Stimulated activated CD8-positive, alpha-beta memory T cell treated with anti-CD3 and anti-CD28 coated beads, Interleukin-12 subunit alpha, Interleukin-12 subunit beta, amount 100 ng/mL, for 24 hours (primary cell): ENCODE data around the gene PPIF.

ENCODE experiments used
- DNase-seq: peaks from one replicate; pipeline ENCODE4 v3.0.0-alpha.2; 2020; ENCODE audit errors: extremely low read depth

The PPIF gene

DNA sequence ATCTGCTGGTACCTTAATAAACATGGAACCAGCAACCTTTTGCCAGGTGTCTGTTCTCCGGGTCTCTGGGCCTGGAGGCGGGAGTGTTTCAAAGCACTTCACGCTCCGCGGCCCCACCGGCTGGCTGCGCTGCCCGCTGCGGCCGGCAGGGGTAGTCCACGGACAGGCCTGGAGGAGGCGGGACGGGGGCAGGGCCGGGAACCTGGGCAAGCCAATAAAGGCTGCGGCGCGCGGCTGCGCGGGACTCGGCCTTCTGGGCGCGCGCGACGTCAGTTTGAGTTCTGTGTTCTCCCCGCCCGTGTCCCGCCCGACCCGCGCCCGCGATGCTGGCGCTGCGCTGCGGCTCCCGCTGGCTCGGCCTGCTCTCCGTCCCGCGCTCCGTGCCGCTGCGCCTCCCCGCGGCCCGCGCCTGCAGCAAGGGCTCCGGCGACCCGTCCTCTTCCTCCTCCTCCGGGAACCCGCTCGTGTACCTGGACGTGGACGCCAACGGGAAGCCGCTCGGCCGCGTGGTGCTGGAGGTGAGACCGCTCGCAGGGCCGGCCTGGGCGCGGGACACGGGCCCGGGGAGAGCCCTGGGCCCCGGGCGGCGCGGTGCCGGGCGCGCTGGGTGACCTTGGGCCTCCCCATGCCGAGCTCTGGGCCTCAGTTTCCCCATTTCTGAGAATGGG is at the start of gene PPIF:
Gene PPIF (plus strand): TSS at position 244 of the 668 bp plus-strand sequence. CDS start 80 bp downstream, at position 324.
- peak; percentile 81 for DNase-seq

DNA sequence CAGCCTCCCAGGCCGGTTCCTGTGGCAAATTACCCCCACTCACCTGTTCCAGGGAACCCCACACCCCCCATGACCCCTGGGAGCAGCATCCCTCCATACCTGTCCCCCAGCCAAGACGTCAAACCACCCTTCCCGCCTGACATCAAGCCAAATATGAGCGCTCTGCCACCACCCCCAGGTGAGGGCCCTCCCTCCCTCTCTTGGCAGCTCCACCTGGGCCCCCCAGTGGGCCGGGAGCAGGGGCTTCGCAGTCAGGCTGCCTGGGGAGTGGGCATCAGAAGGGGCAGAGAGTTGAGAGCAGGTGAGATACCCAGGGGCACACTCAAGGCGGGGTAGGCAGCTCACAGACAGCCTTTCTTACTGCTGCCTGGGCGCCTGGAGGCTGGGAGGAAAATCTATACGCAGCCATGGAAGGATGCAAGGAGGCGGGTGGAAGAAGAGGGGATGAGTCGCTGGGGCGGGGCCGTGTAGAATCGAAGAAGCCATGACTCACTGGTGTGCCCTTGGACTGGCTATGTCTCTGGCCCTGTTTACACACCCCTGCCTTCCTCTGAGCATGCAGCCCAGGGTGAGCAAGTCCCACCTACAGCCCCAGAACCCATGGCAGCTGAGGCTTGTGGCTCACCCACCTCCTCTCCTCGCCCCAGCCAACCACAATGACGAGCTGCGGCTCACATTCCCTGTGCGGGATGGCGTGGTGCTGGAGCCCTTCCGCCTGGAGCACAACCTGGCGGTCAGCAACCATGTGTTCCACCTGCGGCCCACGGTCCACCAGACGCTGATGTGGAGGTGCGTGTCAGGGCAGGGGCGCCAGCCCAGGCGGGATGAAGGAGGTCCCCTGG is 48.6 kb upstream of the PPIF start:
- DNase-seq = no peak

DNA sequence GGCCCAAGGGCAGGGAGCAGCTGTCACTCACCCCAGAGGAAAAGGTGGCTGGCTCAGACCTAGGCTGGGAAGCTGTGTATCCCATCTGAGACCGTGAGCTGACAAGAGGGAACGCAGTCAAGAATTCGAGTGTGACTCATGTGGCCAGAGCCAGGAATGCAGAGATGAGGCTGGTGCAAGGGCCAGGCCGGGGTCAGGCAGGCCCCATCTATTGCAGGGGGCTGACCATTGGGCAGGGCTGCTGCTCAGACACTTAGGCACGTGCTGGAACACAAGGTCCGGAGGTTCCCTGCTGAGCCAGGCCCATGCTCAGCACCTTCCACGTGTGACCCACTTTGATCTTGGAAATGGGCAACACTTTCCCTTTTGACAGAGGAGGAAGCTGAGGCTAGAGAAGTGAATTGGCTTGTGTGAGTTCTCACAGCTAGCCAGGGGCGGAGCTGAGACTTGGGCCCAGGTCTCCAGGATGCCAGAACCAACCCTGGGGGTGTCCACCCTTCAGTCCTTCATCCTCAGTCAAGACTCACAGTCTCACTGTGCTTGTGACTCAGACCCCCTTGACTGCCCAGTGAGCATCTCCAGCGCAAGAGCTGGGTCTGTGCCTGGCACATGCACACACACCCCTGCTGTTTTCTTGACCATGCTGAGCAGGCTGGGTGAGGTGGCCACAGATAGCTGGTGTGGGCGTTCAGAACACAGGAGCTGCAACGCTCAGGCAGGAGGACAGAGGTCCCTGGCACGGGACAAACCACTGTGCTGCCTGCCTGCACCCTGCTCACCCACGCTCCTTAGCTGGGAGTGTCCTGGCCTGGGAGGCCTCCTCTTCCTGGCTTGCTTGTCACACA is 47.6 kb upstream of the PPIF start:
- no peak for DNase-seq

DNA sequence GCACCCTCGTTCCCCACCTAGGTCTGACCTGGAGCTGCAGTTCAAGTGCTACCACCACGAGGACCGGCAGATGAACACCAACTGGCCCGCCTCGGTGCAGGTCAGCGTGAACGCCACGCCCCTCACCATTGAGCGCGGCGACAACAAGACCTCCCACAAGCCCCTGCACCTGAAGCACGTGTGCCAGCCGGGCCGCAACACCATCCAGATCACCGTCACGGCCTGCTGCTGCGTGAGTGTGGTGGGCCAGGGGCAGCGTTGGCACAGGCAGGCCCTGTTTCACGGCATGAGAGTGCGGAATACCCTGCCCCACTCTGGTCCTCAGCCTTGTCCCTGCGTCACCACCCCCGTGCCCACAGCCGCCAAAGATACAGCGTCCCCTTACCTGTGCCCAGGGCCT is 46.6 kb upstream of the PPIF start:
- DNase-seq = no peak

DNA sequence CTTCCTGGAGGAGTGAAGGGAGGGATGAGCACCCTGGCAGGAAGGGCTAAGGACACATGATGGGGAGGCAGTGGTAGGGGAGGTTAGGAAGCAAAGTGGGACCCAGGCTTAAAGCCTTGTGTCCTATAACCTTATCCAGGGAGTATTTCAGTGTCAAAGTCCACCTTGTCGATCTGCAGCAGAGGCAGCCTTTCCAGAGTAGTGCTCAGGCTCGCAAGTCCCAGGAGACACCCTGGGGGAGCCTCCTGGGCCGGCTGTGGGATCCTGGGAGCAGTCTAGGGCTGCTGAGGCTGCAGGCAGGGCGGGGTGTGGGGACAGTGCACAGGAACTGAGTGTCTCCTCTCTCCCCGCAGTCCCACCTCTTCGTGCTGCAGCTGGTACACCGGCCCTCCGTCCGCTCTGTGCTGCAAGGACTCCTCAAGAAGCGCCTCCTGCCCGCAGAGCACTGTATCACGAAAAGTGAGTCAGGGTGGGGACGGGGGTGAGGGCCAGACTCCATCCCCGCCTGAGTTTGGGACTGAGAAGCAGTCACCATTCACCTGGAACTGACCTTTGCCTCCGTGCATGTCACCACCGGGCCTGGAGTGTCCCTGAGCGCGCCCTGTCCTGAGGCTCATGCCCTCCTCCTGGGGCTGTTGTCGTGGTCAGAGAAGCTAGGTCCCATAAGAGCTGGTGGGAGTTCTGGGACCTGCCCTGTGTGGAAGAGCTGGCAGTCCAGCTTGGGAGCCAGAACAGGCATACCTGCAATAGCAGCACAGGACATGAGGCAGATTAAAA is 45.3 kb upstream of the PPIF start:
- no peak for DNase-seq

DNA sequence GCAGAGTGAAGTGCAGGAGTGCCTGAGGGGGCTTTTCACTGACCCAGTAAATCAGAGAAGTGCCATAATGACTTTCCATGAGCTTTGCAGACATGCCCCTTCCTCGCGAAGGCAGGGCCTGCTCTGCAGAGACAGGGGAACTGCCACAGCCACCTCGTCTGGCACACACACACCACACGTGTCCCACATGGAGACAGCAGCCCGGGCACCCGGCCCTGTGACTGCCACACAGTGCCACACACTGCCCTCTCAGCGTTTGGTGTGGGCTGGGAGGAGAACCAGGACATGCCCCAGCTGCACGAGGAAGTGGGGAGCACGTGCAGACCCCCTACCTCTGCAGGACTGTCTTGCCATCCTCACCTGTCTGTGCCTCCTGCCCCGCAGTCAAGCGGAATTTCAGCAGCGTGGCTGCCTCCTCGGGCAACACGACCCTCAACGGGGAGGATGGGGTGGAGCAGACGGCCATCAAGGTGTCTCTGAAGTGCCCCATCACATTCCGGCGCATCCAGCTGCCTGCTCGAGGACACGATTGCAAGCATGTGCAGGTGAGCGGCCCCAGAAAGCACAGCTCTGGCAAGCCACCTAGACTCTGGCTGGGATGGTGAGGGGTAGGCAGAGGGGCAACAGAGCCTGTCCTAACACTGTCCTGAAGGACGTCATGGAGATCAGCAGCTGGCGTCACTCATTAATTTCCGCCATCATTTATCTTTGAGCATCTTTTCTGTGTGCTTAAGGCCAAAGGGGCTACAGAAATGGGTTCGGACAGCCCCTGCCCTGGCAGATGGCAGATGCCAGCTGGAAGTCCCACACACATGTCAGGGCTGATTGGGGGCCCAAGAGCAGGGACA is 43.4 kb upstream of the PPIF start:
- DNase-seq = no peak

DNA sequence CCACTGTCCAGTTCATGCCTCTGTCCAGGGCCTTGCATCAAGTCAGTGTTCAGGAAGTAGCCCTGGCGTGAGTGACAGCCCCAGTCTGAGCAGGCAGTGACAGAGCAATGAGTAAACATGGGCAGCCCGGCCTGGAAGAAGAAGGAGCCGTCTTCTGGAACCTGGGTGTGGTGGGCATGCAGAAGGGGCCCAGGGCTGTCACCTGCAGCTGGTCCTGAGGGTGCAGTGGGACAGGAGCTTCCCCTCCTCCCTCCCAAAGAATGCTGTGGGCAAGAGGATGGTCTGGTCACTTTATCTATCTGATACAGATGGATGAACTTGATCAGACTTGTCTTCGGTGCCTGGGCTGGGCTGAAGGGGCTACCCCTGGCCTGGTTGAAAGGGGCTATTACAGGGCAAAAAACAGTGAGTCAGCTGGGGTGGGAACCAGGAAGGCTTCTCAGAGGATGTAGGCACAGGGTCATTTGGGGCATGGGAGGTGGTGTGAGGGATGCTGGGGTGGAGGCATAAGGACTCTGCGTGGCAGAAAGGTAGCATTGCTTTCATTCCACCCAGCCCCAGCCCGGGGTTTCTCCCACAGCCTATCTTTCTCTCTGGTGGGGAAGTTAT is 42.7 kb upstream of the PPIF start:
- DNase-seq = no peak

DNA sequence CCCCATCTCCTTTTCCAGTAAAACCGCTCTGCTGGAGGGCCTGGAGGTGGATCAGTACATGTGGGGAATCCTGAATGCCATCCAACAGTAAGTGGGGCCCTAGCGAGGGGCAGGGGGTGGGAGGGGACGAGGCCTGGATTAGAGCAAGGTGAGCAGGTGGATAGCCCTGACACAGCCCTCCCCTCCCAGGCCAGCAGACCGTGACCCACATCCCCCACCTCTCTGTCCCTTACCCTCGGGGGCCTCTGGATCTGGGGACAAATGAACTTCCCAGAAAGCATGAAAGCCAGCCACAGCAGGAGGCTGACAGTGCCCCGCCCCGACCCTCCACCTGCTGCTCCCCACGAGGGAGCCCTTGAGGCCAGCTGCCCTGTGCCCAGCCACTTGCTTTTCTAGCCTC is 41.8 kb upstream of the PPIF start:
- DNase-seq = no peak

DNA sequence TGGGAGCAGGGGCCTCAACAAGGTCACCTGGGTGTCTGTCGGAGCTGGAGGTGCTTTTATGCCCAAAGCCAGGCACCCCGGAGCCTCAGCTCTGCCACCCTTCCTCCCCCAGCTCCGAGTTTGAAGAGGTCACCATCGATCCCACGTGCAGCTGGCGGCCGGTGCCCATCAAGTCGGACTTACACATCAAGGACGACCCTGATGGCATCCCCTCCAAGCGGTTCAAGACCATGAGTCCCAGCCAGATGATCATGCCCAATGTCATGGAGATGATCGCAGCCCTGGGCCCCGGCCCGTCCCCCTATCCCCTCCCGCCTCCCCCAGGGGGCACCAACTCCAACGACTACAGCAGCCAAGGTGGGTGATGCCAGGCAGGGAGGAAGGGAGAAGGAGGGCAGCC is 41.3 kb upstream of the PPIF start:
- no peak for DNase-seq

DNA sequence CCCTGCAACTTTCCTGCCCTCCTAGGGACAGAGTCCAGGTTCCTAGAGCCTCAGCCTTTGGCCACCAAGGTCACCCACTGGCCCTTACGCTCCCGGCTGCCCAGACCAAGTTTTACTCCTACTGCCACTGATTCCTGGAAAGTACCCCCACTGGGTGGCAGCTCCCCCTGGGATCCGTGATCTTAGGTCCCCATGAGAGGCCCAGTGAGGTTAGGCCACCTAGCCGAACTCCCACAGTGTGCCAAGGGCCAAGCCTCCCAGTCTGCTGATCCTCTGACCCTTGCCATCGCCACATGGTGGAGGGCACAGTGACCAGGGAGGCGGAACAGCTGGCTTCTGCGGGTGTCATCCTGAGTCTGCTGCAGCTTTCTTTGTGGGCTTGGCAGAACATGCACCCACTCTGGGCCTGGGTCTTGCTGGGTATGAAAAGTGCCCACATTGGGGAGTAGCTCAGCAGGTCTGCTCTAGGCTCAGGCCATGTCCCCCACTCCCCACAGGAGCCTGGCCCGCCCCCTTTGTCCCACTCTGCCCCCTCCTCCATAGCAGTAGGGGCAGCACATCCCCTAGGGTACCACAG is 40.5 kb upstream of the PPIF start:
- DNase-seq = no peak

DNA sequence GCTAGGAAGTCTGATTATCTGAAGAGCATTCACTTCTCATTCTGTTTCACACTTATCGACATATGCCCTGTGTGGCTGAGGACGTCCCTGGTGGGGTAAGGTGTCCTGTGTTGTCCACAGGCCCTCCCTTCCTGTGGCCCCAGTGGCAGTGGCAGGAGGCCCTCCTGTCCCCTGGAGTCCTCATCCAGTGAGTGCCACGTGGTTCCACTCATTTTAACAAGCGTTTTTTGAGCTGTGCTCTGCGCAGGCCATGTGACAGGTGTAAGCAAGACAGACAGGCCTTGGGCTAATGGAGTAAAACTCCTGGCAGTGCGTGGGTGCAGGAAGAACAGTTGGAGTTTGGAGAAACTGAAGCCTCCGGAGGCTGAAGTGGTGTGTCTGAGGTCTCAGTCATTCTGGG is 39.3 kb upstream of the PPIF start:
- DNase-seq = no peak

DNA sequence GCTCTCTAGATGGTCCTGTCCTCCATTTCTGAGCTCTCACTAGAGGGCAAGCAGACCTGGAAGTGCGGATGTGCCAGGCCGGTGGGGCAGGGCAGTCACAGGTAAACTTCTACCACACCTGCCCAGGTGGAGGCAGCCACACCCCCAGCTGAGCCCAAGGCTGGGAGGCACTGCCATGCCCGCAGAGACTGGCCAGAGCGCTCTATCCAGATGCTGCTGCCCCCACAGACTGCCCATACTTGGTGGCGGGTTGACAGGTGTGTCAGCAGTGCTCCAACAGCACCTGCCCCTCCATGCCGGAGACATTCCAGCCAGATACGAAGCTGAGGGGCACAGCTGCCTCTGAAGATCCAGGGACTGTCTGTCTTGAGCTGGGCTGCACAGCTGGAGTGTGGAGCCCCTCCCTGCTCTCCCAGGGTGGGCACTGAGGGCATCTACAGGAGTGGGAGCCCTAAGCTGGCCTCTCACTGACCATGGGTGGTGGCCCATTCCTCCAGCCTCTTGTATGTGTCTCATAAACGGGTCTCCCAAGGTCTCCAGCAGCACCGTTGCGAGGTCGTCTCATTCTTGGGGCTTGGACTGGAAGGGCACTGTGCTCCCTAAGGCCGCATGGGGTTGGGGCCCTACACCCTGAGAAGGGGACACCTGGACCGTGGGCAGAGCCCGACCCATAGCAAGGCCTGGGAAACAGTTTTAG is 38.2 kb upstream of the PPIF start:
- DNase-seq = no peak

DNA sequence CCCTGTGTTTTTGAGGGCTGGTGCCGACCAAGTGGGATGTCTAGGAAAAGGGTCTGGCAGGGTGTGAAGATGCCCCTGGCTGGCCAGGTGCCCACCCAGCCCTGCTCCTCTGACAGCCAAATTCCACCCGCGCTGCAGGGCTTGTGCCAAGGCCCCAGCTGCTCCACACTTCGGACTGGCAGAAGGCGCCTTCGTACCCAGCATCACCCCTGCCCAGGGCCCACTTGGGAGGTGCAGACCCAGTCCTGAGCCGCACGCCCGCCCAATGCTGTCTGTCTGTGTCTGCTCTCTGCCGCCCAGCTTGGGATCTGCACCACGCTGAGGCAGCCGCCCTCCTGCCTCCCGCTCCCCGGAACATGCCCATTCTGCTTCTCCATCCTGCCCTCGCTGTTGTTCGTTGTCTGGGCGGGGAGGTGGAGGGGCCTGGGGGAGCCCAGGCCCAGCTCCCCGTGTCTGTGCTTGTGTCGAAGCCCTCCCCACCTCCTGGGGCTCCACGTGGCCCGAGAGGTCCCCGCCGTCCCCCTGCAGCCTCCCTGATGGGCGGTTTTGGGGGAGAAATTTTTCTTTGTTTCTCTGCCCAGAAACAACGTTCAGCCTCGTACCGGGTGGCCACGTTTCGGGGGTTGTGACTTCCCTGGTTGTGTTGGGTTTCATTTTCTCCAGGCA is 36.9 kb upstream of the PPIF start:
- no peak for DNase-seq

DNA sequence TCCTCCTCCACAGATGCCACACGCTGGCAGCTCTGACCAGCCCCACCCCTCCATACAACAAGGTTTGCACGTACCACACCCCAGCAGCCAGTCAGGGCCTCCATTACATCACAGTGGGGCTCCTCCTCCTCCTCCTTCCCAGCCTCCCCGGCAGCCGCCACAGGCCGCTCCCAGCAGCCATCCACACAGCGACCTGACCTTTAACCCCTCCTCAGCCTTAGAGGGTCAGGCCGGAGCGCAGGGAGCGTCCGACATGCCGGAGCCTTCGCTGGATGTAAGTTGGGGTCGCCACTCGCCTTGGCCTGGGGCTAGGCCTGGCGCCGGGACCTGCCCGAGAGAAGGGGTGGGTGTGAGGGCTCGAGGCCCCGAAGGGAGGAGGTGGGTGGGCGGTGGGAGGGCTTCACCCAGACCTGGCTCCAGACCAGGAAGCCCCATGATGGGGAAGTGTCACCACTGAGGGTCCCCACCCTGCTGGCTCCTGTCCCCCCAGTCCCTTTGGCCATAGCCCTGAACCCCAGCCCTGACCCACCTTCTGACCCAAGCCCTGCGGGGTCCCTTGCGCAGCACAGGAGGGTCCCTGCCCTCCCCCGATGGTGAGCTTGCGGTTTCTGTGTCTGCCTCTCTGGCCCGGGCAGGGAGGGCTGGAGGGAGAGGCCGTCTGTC is 36.2 kb upstream of the PPIF start:
- no peak for DNase-seq

DNA sequence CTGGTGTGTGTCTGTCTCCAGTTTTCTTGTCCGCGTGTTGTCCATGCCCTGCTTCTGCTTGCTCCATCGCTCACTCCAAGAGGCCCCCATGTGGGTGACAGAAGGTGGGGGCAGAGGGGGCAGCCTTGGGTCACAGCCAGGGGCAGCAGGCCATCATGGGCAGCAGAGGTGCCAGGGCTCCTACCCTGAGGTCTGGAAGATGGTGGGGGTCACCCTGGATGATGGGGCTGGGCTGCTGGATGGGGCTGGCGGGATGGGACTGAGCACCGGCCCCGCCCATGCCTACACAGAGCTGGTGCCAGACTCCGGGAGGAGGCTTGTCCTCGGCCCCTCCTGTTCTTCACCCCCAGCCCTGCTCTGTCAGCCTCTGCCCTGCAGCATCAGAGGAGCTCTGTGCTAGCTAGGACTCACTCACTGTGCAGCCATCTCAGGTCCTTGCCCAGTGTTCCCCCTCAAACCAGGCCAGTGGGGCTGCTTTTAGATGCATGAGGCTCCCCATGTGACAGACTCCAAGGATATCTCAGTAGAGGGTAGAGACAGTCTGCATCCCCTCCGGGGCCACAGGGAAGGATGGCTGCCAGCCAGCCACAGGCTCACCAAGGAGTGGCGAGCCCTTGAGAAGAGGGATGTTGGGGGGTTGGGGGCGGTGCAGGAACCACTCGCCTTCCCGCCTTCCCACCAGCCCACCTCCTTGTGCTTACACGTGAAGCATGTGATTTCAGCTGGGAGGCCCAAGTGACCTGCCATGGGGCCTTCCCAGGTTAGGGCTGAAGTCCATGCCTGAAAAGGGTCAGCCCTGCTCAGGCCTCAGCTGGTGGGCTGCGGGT is 35.5 kb upstream of the PPIF start:
- DNase-seq = no peak

DNA sequence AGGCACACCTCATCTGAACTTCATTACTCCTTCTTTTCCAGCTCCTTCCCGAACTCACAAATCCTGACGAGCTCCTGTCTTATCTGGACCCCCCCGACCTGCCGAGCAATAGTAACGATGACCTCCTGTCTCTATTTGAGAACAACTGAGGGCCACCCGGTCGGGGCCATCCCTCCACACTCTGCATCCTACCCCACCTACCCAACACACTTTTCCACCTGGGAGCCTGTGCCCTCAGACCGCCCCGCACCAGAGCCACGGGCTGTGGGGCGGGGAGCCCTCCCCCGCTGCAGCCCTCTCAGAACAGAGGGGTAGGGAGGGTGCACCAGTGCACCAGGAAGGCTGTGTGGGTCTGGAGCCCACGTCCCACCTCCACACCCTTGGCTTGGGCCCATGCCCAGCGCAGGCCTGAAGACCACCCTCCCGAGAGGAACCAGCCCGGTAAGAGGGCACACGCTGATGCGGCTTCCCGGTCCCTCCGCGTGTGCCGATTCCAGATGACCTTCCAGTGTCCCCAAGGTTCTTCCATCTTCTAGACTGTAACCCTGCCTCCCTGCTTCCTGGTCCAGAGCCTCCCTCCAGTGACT is 34.6 kb upstream of the PPIF start:
- no peak for DNase-seq

DNA sequence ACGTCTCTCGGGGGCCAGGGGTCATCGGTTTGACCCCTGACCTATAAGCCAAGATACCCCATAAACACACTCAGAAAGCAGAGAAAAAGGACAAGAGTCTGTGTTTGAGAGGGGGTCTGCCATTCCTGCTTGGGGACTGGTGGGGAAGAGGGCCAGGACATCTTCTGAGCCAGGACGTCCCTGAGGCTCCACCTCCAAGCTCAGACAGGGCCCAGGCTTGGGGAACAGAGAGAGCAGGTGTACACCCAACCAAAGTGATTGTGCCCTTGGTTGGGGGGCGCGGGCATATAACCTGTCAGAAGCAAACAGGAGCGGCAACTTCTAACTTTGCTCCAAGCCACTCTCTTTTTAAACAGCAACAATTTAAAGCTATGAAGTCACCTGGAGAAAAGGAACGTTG is 33.9 kb upstream of the PPIF start:
- DNase-seq = no peak
